Hepatocyte (in vitro differentiated cells): ENCODE results near the gene CENPL. TPM values are rescaled to one million over a fixed set of nuclear protein-coding genes. Genes with fewer than 3 reads are reported as not detected.
"Not testable (repeated sequence)": the region's sequence is repeated elsewhere in the genome, so short reads cannot be mapped to it uniquely, and the experiment has no call there.

Experiments
- DNase-seq: peaks from one replicate; pipeline ENCODE4 v3.0.0-alpha.2; 2016; ENCODE audit warnings: low spot score
- H2AFZ ChIP-seq: fragments of 200-600 bp; sonication (generic); 2 replicates; pipeline ENCODE4 v1.6.0; 2016; ENCODE audit warnings: antibody characterized with exemption, mild to moderate bottlenecking
- H3K27ac ChIP-seq: fragments of 200-600 bp; sonication (generic); 2 replicates; pipeline ENCODE4 v1.5.1; 2016; ENCODE audit warnings: mild to moderate bottlenecking
- H3K27me3 ChIP-seq: fragments of 200-600 bp; sonication (generic); 2 replicates; pipeline ENCODE4 v1.6.1; 2016
- H3K36me3 ChIP-seq: fragments of 200-600 bp; sonication (generic); replicated peaks from 2 replicates; pipeline ENCODE4 v1.5.1; 2016; ENCODE audit warnings: low read depth; ENCODE audit not compliant: insufficient read depth
- H3K4me1 ChIP-seq: fragments of 200-600 bp; sonication (generic); 2 replicates; pipeline ENCODE4 v1.5.1; 2016; ENCODE audit warnings: mild to moderate bottlenecking, moderate library complexity; ENCODE audit not compliant: insufficient read depth
- H3K4me2 ChIP-seq: fragments of 200-600 bp; sonication (generic); 2 replicates; pipeline ENCODE4 v1.6.0; 2016
- H3K4me3 ChIP-seq: fragments of 200-600 bp; sonication (generic); 2 replicates; pipeline ENCODE4 v1.5.1; 2016; ENCODE audit warnings: mild to moderate bottlenecking
- H3K79me2 ChIP-seq: fragments of 200-600 bp; sonication (generic); 2 replicates; pipeline ENCODE4 v1.6.0; 2017; ENCODE audit warnings: mild to moderate bottlenecking
- H3K9me2 ChIP-seq: fragments of 200-600 bp; sonication (generic); replicated peaks from 2 replicates; pipeline ENCODE4 v1.6.0; 2017; ENCODE audit warnings: mild to moderate bottlenecking; ENCODE audit not compliant: insufficient read depth
- H3K9me3 ChIP-seq: fragments of 200-600 bp; sonication (generic); 2 replicates; pipeline ENCODE4 v1.5.1; 2016; ENCODE audit warnings: low read depth, mild to moderate bottlenecking
- H4K20me1 ChIP-seq: fragments of 200-600 bp; sonication (generic); 2 replicates; pipeline ENCODE4 v1.6.0; 2016; ENCODE audit warnings: mild to moderate bottlenecking; ENCODE audit not compliant: insufficient read depth, poor library complexity, severe bottlenecking
- CTCF ChIP-seq: fragments of 200-600 bp; sonication (generic); IDR thresholded peaks from 2 replicates; pipeline ENCODE4 v1.5.1; 2016; ENCODE audit warnings: antibody characterized with exemption, mild to moderate bottlenecking; ENCODE audit not compliant: poor library complexity
- EZH2 ChIP-seq: fragments of 200-600 bp; sonication (generic); IDR thresholded peaks from 2 replicates; pipeline ENCODE4 v1.6.1; 2016; ENCODE audit warnings: antibody characterized with exemption, mild to moderate bottlenecking, borderline replicate concordance
- EZH2phosphoT487 ChIP-seq: fragments of 200-600 bp; sonication (generic); IDR thresholded peaks from one replicate; pipeline ENCODE4 v1.6.1; 2018; ENCODE audit warnings: antibody characterized with exemption, mild to moderate bottlenecking, low read depth, moderate library complexity; ENCODE audit not compliant: unreplicated experiment, severe bottlenecking
- WGBS: methylation state at CpG from one replicate; pipeline ENCODE4 v1.1.6; 2016; ENCODE audit warnings: low lambda C conversion rate; ENCODE audit errors: missing lambda C conversion rate; 5-methylcytosine and 5-hydroxymethylcytosine counted together
- polyA plus RNA-seq: library from polyadenylated mRNA; unstranded; fragments of >200 nt; fragmentation: Nextera tagmentation; extraction: Ambion mirVana; gene quantifications from 2 replicates; pipeline ENCODE4 v1.2.1, GENCODE V29; 2016
- total RNA-seq: library from RNA; depleted of rRNA; stranded (reverse); fragments of >200 nt; gene quantifications from 2 replicates; pipeline ENCODE4 v1.2.3, GENCODE V29; 2014

The CENPL gene
- total and polyA plus RNA-seq, 2 experiments from 2014 or later = 4.2 to 6.1 TPM

- no peak overlapping the region for H3K27ac ChIP-seq
- WGBS = 100% methylated on average over 1 of the region's 1 CpG
- H3K9me3 ChIP-seq = no peaks in the 10 kb centered on the region
- no peak overlapping the region for H3K4me3 ChIP-seq
- H3K36me3 ChIP-seq = no peaks in the 10 kb centered on the region
- H3K4me2 ChIP-seq = no peak overlapping the region
- no peak for DNase-seq
- H3K27me3 ChIP-seq = no peaks in the 10 kb centered on the region
- no peaks in the 10 kb centered on the region for H3K4me1 ChIP-seq
- no peaks in the 10 kb centered on the region for H3K9me2 ChIP-seq
- no peak overlapping the region for H2AFZ ChIP-seq
- no peaks in the 10 kb centered on the region for H3K79me2 ChIP-seq
- no peaks in the 10 kb centered on the region for H4K20me1 ChIP-seq
- TF ChIP-seq EZH2 (no peak), CTCF (no peak), EZH2phosphoT487 (no peak)
These were observed 53.1 kb downstream of the CENPL start for GRCh38 chr1:173771560-173771959.

- not testable (repeated sequence) for H2AFZ ChIP-seq, H3K27me3 ChIP-seq, H3K4me3 ChIP-seq, H3K9me3 ChIP-seq, H3K9me2 ChIP-seq, H4K20me1 ChIP-seq, H3K27ac ChIP-seq, DNase-seq, H3K79me2 ChIP-seq, H3K4me2 ChIP-seq, H3K4me1 ChIP-seq, H3K36me3 ChIP-seq
- WGBS = 100% methylated on average over 9 of the region's 9 CpGs
These were observed 54.4 kb downstream of the CENPL start for GRCh38 chr1:173770330-173770729.

GRCh38 chr1:173768827-173769226, 55.9 kb downstream of the CENPL start:
- 90% methylated on average over 3 of the region's 3 CpGs for WGBS

GRCh38 chr1:173768206-173768605, 56.5 kb downstream of the CENPL start:
- no peak for TF ChIP-seq CTCF
- no peak for TF ChIP-seq EZH2
- no peak for TF ChIP-seq EZH2phosphoT487
- Histone ChIP-seq H2AFZ (no peak overlapping the region), H3K4me1 (no peaks in the 10 kb centered on the region), H3K27ac (no peak overlapping the region), H3K4me2 (no peak overlapping the region), H3K27me3 (no peaks in the 10 kb centered on the region), H3K36me3 (no peaks in the 10 kb centered on the region), H4K20me1 (no peaks in the 10 kb centered on the region), H3K4me3 (no peak overlapping the region), H3K9me3 (peaks cover 11% of the 10 kb centered on the region), H3K9me2 (no peaks in the 10 kb centered on the region), H3K79me2 (no peaks in the 10 kb centered on the region)
- DNase-seq = no peak
- WGBS = 59% methylated on average over 2 of the region's 2 CpGs

More at GRCh38 chr1:173768827-173769226, 55.9 kb downstream of the CENPL start:
- no peak overlapping the region for H3K27ac ChIP-seq
- no peaks in the 10 kb centered on the region for H3K9me2 ChIP-seq
- H3K4me2 ChIP-seq = no peak overlapping the region
- no peak overlapping the region for H3K4me3 ChIP-seq
- H3K79me2 ChIP-seq = no peaks in the 10 kb centered on the region
- H2AFZ ChIP-seq = no peak overlapping the region
- peaks cover 5% of the 10 kb centered on the region for H3K9me3 ChIP-seq
- TF ChIP-seq EZH2phosphoT487 = no peak
- TF ChIP-seq EZH2 = no peak
- TF ChIP-seq CTCF = no peak
- H4K20me1 ChIP-seq = no peaks in the 10 kb centered on the region
- H3K36me3 ChIP-seq = no peaks in the 10 kb centered on the region
- DNase-seq = no peak
- H3K27me3 ChIP-seq = no peaks in the 10 kb centered on the region
- no peaks in the 10 kb centered on the region for H3K4me1 ChIP-seq

- H3K79me2 ChIP-seq, H3K27me3 ChIP-seq, H3K36me3 ChIP-seq, H4K20me1 ChIP-seq, H3K4me1 ChIP-seq, H2AFZ ChIP-seq, H3K9me2 ChIP-seq, DNase-seq, H3K27ac ChIP-seq, H3K4me2 ChIP-seq, H3K4me3 ChIP-seq: not testable (repeated sequence)
- 97% methylated on average over 6 of the region's 6 CpGs for WGBS
- H3K9me3 ChIP-seq = peaks cover 11% of the 10 kb centered on the region
These were observed 60.4 kb downstream of the CENPL start for GRCh38 chr1:173764331-173764730.
